ENCODE data around the gene LMOD2.

DNA sequence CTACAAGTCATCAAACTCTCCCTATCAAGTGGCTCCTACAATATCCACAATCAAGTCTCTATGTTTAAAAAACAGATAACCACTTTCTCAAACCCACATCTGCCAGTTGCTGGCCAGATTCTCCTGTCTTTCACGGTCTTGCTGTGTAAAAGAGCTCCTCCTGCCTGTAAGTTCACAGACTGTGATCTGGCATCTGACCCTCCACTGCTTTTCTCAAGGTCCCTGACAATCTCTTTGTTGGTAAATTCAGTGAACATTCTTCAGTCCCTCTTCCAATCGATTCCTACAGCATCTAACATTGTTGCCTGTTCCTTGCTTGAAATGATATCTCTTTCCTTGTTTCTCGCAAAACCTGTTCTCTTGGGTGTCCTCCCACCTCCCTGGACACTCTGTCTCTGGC, 18.5 kb upstream of the LMOD2 start:
- TF ChIP-seq TAF1 (IDR thresholded peaks at IDR 0.05; ENCODE audit: borderline replicate concordance, low read depth, low read length): no peak
- TF ChIP-seq POLR2A (IDR thresholded peaks at IDR 0.05; ENCODE audit: low read depth, low read length): no peak
- TF ChIP-seq POLR2AphosphoS5 (IDR thresholded peaks at IDR 0.05; ENCODE audit: low read depth, low read length): no peak

Data from GM12892 (cell line).